HK-2 (cell line): ENCODE data around the gene PLXNA3.

ENCODE experiments used
- DNase-seq: peaks from one replicate; pipeline ENCODE4 v3.0.0-alpha.2; 2018; ENCODE audit not compliant: unreplicated experiment

Gene PLXNA3

GRCh38 chrX:154458116-154458953, at the start of gene PLXNA3:
Gene PLXNA3, plus strand, starts transcription at chrX:154458281. Its CDS starts 1,903 bp downstream, at chrX:154460184.
- DNase-seq, result peak; percentile 57

GRCh38 chrX:154408659-154409221, 49.3 kb upstream of the PLXNA3 start:
- no peak for DNase-seq

- peak; percentile 95 for DNase-seq
Observed at GRCh38 chrX:154409222-154409871, 48.7 kb upstream of the PLXNA3 start, which contains the start of gene DNASE1L1. Gene DNASE1L1, minus strand, starts transcription at chrX:154409254. Its CDS starts 3,686 bp downstream, at chrX:154405568.

GRCh38 chrX:154411981-154412340, 46.1 kb upstream of the PLXNA3 start:
- DNase-seq, result no peak

- no peak for DNase-seq
Observed at GRCh38 chrX:154412468-154412867, 45.6 kb upstream of the PLXNA3 start.

GRCh38 chrX:154413142-154413541, 44.9 kb upstream of the PLXNA3 start:
- no peak for DNase-seq

GRCh38 chrX:154417157-154417556, 40.9 kb upstream of the PLXNA3 start:
- DNase-seq, result no peak

- DNase-seq, result no peak
Observed at GRCh38 chrX:154419189-154419588, 38.9 kb upstream of the PLXNA3 start.

- DNase-seq, result no peak
Observed at GRCh38 chrX:154419688-154420401, 38.2 kb upstream of the PLXNA3 start.

GRCh38 chrX:154420402-154420756, 37.7 kb upstream of the PLXNA3 start:
- no peak for DNase-seq

GRCh38 chrX:154426916-154427770, 30.9 kb upstream of the PLXNA3 start:
- DNase-seq, result no peak

GRCh38 chrX:154428176-154429171, 29.6 kb upstream of the PLXNA3 start, which contains the start of gene ATP6AP1:
Gene ATP6AP1, plus strand, starts transcription at chrX:154428677. Its CDS starts 16 bp downstream, at chrX:154428693.
- peak; percentile 94 for DNase-seq

GRCh38 chrX:154429711-154430110, 28.4 kb upstream of the PLXNA3 start:
- no peak for DNase-seq

GRCh38 chrX:154430479-154430878, 27.6 kb upstream of the PLXNA3 start:
- no peak for DNase-seq

GRCh38 chrX:154430916-154431315, 27.2 kb upstream of the PLXNA3 start:
- no peak for DNase-seq

- DNase-seq, result no peak
Observed at GRCh38 chrX:154431341-154431740, 26.7 kb upstream of the PLXNA3 start.

GRCh38 chrX:154432210-154432609, 25.9 kb upstream of the PLXNA3 start:
- DNase-seq, result no peak

GRCh38 chrX:154433605-154434004, 24.5 kb upstream of the PLXNA3 start:
- DNase-seq, result no peak

- DNase-seq, result no peak
Observed at GRCh38 chrX:154434394-154435168, 23.5 kb upstream of the PLXNA3 start.
